Measurements from ENCODE around the gene HSDL2. TPM values are rescaled to one million over a fixed set of nuclear protein-coding genes. Genes with fewer than 3 reads are reported as not detected.

Gene HSDL2
- total RNA-seq, 4 donors from 2014 or later: 43.0 to 66.5 (median 60.9) TPM

DNA sequence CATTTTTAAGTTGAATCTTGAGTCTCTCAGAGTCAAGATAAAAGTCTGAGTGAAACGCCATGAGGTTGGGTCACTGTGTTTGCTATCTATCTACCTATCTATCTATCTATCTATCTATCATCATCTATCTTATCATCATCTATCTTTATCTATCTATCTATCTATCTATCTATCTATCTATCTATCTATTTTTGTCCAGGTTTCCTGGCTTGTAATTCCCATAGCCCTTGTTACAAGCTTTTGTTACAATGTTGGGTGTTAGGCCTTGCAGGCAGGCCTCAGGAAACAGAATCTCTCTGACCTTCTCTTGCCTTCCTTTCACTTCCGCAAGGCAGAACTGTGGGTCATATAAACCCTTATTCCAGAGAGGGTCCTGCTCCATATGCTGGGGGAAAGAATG is 94.1 kb downstream of the HSDL2 start:
- no peaks in the 10 kb centered on the region for H3K4me1 ChIP-seq
- no peak overlapping the region for H3K4me3 ChIP-seq
- 88 to 100% methylated on average over 2 of the region's 2 CpGs for WGBS, 2 donors (ENCODE audit: low coverage in 1 of 2)
- H3K9me3 ChIP-seq: peaks cover 0 to 18% (median 0%) of the 10 kb centered on the region in 3 donors
- peaks cover 0 to 48% of the 10 kb centered on the region in 2 donors for H3K36me3 ChIP-seq
- TF ChIP-seq POLR2A (IDR thresholded peaks at IDR 0.05) (no peak), POLR2AphosphoS5 (IDR thresholded peaks at IDR 0.05) (no peak), EP300 (IDR thresholded peaks at IDR 0.05) (no peak)
- TF ChIP-seq, protein P1, sequence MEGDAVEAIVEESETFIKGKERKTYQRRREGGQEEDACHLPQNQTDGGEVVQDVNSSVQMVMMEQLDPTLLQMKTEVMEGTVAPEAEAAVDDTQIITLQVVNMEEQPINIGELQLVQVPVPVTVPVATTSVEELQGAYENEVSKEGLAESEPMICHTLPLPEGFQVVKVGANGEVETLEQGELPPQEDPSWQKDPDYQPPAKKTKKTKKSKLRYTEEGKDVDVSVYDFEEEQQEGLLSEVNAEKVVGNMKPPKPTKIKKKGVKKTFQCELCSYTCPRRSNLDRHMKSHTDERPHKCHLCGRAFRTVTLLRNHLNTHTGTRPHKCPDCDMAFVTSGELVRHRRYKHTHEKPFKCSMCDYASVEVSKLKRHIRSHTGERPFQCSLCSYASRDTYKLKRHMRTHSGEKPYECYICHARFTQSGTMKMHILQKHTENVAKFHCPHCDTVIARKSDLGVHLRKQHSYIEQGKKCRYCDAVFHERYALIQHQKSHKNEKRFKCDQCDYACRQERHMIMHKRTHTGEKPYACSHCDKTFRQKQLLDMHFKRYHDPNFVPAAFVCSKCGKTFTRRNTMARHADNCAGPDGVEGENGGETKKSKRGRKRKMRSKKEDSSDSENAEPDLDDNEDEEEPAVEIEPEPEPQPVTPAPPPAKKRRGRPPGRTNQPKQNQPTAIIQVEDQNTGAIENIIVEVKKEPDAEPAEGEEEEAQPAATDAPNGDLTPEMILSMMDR (IDR thresholded peaks at IDR 0.05): no peak
- H3K27ac ChIP-seq: no peak overlapping the region
- no peak for ATAC-seq
- no peaks in the 10 kb centered on the region for H3K27me3 ChIP-seq

DNA sequence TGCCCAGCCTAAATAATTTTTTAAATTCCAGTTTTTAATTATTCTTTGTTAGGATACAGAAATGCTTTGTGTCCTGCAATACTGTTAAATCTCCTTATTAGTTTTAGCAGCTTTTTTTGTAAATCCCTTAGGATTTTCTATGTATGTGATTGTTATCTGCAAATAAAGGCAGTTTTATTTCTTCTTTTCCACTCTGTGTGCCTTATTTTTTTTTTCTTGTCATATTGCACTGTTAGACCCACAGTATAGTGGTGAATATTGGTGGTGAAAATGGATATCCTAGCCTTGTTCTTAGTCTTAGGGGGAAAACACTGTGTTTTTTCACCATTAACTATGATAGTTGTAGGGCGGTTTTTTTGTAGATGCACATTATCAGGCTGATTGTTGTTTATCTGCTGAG is 95.4 kb downstream of the HSDL2 start:
- H3K27ac ChIP-seq: no peak overlapping the region
- TF ChIP-seq EP300 (IDR thresholded peaks at IDR 0.05) (no peak), POLR2AphosphoS5 (IDR thresholded peaks at IDR 0.05) (no peak), POLR2A (IDR thresholded peaks at IDR 0.05) (no peak)
- TF ChIP-seq, protein P1 (IDR thresholded peaks at IDR 0.05): no peak
- peaks cover 0 to 22% (median 0%) of the 10 kb centered on the region in 3 donors for H3K9me3 ChIP-seq
- H3K4me1 ChIP-seq: no peaks in the 10 kb centered on the region
- H3K27me3 ChIP-seq: no peaks in the 10 kb centered on the region
- ATAC-seq: no peak
- whole genome bisulfite sequencing, 2 donors (ENCODE audit: low coverage in 1 of 2): 100% methylated on average over 1 of the region's 1 CpG
- H3K4me3 ChIP-seq: no peak overlapping the region
- peaks cover 0 to 41% of the 10 kb centered on the region in 2 donors for H3K36me3 ChIP-seq

DNA sequence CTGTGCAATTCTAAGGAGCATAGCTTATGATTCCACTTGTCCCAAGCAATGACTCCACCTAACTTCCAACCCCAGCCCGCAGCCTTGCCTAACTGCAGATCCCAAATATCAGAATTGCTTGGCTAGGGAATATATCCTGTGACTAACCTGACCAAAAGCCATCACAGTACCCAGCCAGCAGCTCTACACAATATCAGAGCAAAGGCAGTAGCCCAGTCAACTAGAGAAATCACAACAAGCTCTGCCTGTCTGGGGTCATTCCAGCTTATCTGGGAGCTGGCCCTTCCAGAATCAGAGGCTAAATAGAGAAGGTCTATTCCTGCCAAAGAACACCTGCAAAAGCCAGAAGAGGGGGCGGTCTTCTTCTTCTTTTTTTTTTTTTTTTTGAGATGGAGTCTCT is 97.4 kb downstream of the HSDL2 start:
- H3K9me3 ChIP-seq: peaks cover 0 to 22% (median 0%) of the 10 kb centered on the region in 3 donors
- 100% methylated on average over 2 of the region's 2 CpGs; no CpG with 5 or more reads in 1 of the 2 donors for WGBS, 2 donors (ENCODE audit: low coverage in 1 of 2)
- no peaks in the 10 kb centered on the region for H3K4me1 ChIP-seq
- no peak overlapping the region for H3K4me3 ChIP-seq
- no peak overlapping the region for H3K27ac ChIP-seq
- TF ChIP-seq EP300 (IDR thresholded peaks at IDR 0.05) (no peak), POLR2AphosphoS5 (IDR thresholded peaks at IDR 0.05) (no peak), POLR2A (IDR thresholded peaks at IDR 0.05) (no peak)
- TF ChIP-seq, protein P1 (IDR thresholded peaks at IDR 0.05): no peak
- peaks cover 0 to 25% of the 10 kb centered on the region in 2 donors for H3K36me3 ChIP-seq
- no peak for ATAC-seq
- H3K27me3 ChIP-seq: no peaks in the 10 kb centered on the region

DNA sequence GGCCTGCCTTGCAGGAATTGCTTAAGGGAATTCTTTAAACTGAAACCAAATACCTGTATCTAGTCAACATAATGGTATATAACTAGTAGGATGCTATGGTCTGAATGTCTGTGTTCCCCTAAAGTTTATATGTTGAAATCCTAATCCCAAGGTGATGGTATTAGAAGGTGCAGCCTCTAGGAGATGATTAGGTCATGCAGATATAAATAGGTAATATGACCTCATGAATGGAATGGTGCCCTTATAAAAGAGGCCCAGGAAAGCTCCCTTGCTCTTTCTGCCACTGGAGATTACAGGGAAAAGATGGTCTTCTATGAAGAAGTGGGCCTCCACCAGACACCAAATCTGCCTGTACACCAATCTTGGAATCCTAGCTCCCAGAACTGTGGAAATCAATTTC is 99.3 kb downstream of the HSDL2 start:
- H3K4me1 ChIP-seq: no peaks in the 10 kb centered on the region
- H3K27me3 ChIP-seq: no peaks in the 10 kb centered on the region
- H3K36me3 ChIP-seq: peaks cover 0 to 18% of the 10 kb centered on the region in 2 donors
- ATAC-seq: no peak
- H3K9me3 ChIP-seq: peaks cover 0 to 22% (median 0%) of the 10 kb centered on the region in 3 donors
- TF ChIP-seq EP300 (IDR thresholded peaks at IDR 0.05) (no peak), POLR2AphosphoS5 (IDR thresholded peaks at IDR 0.05) (no peak), POLR2A (IDR thresholded peaks at IDR 0.05) (no peak)
- TF ChIP-seq, protein P1 (IDR thresholded peaks at IDR 0.05): no peak
- no peak overlapping the region for H3K27ac ChIP-seq
- H3K4me3 ChIP-seq: no peak overlapping the region

DNA sequence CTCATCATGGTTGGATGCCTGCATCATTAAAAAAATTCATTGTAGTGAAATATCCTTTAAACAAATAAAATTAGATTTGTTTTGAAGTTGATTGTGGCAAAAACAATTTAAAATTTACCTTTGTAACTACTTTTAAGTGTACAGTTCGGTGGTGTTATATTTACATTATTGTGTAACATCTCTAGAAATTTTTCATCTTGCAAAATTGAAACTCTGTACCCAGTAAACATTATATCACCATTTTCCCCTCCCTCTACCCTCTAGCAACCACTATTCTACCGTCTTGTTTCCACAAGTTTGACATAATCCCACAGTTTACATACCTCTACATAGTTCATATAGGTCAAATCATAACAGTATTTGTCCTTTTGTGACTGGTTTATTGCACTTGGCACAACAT is 104.7 kb downstream of the HSDL2 start:
- no peaks in the 10 kb centered on the region for H3K9me3 ChIP-seq
- TF ChIP-seq POLR2AphosphoS5 (IDR thresholded peaks at IDR 0.05): no peak
- TF ChIP-seq POLR2A (IDR thresholded peaks at IDR 0.05): no peak
- TF ChIP-seq, protein P1 (IDR thresholded peaks at IDR 0.05): no peak
- no peak for TF ChIP-seq EP300 (IDR thresholded peaks at IDR 0.05)
- 81 to 88% methylated on average over 2 of the region's 2 CpGs for WGBS, 2 donors (ENCODE audit: low coverage in 1 of 2)
- H3K4me3 ChIP-seq: no peak overlapping the region
- no peaks in the 10 kb centered on the region for H3K27me3 ChIP-seq
- no peak overlapping the region for H3K27ac ChIP-seq
- no peaks in the 10 kb centered on the region for H3K36me3 ChIP-seq
- H3K4me1 ChIP-seq: peaks cover 0 to 25% (median 0%) of the 10 kb centered on the region in 3 donors
- no peak for ATAC-seq

Data from gastroesophageal sphincter (tissue), 4 donors.